ENCODE data around the gene AGPAT4. TPM values are rescaled to one million over a fixed set of nuclear protein-coding genes. Genes with fewer than 3 reads are reported as not detected.

The AGPAT4 gene
- total RNA-seq, 1 experiment from 2014 or later: 22.0 TPM

GRCh38 chr6:161215193-161215592 lies 58.7 kb downstream of the AGPAT4 start:
- H3K79me1 ChIP-seq (ENCODE audit: insufficient read depth, low read depth, low read length, poor library complexity, severe bottlenecking): no peaks in the 10 kb centered on the region
- H3K36me3 Mint-ChIP-seq (ENCODE audit: insufficient read depth in 1 of 3, low read depth in 3 of 3): peaks cover 69 to 87% (median 79%) of the 10 kb centered on the region in 3 experiments
- H3K56ac ChIP-seq (ENCODE audit: insufficient read length, low read depth, low read length): no peak overlapping the region
- H4K8ac ChIP-seq (replicated peaks; ENCODE audit: insufficient read length, low read depth, low read length): no peak overlapping the region
- H3K4ac ChIP-seq (ENCODE audit: low read depth, low read length): no peak overlapping the region
- no peak overlapping the region for H3K4me2 ChIP-seq (ENCODE audit: insufficient read depth, insufficient read length, low read length)
- no peak overlapping the region for H2BK12ac ChIP-seq (ENCODE audit: insufficient read length, low read depth, low read length)
- no peak overlapping the region for H3K9ac ChIP-seq (ENCODE audit: extremely low read depth, insufficient read length, low read length)
- H3K27me3 Mint-ChIP-seq (ENCODE audit: low read depth): no peaks in the 10 kb centered on the region
- peaks cover 53 to 67% of the 10 kb centered on the region in 2 experiments for H3K9me3 Mint-ChIP-seq
- no peaks in the 10 kb centered on the region for H3K79me2 ChIP-seq (ENCODE audit: insufficient read depth, low read length)
- TF ChIP-seq CTCF (conservative IDR thresholded peaks at IDR 0.05): no peak
- no peak overlapping the region for H4K5ac ChIP-seq (ENCODE audit: insufficient read length, low read depth, low read length)
- no peaks in the 10 kb centered on the region for H3K4me1 ChIP-seq (ENCODE audit: insufficient read depth, low read length)
- no peak overlapping the region for H4K91ac ChIP-seq (ENCODE audit: insufficient read length, low read depth, low read length)
- no peak overlapping the region for H2AK5ac ChIP-seq (ENCODE audit: insufficient read length, low read length)
- no peak overlapping the region for H3K14ac ChIP-seq (ENCODE audit: insufficient read depth, low read length)
- H4K20me1 ChIP-seq (ENCODE audit: control insufficient read depth, insufficient read depth, insufficient read length): no peaks in the 10 kb centered on the region
- H2AFZ ChIP-seq (ENCODE audit: low read length): no peak overlapping the region
- no peak overlapping the region for H2BK15ac ChIP-seq (ENCODE audit: low read depth, low read length)
- H2BK5ac ChIP-seq (ENCODE audit: insufficient read length, low read length): no peak overlapping the region
- no peak overlapping the region for H2BK120ac ChIP-seq (ENCODE audit: low read depth, low read length, poor library complexity, severe bottlenecking)
- H3K4me3 Mint-ChIP-seq: no peak overlapping the region
- H3K27me3 ChIP-seq (ENCODE audit: insufficient read depth, low read length): no peaks in the 10 kb centered on the region
- no peak overlapping the region for H3K23ac ChIP-seq (ENCODE audit: insufficient read length, low read depth, low read length)
- no peak overlapping the region for H3K18ac ChIP-seq (ENCODE audit: insufficient read length, low read depth, low read length)
- no peaks in the 10 kb centered on the region for H3K4me1 Mint-ChIP-seq
- no peak overlapping the region for H3T11ph ChIP-seq (ENCODE audit: low read length)
- WGBS (ENCODE audit: extremely low coverage, insufficient read length, low lambda C conversion rate): no CpG with 5 or more reads among the region's 4 CpGs
- H3K27ac ChIP-seq (ENCODE audit: insufficient read length, low read depth, low read length): no peak overlapping the region
- DNase-seq: no peak
- H3K23me2 ChIP-seq (ENCODE audit: insufficient read length, low read depth, low read length, poor library complexity, severe bottlenecking): no peaks in the 10 kb centered on the region
- no peaks in the 10 kb centered on the region for H3K9me3 ChIP-seq (ENCODE audit: control insufficient read depth, low read depth, low read length)
- no peak overlapping the region for H2BK20ac ChIP-seq (ENCODE audit: low read depth, low read length, poor library complexity, severe bottlenecking)
- no peak overlapping the region for H3K27ac Mint-ChIP-seq
